RWPE1 (cell line): ENCODE results near the gene TRAPPC10.
A peak's percentile ranks its signal among the peaks of the same experiment; 100 is the strongest.

Source experiments
- CTCF ChIA-PET: fragments of 350-600 bp; sonication (Branson Sonifier 250); formaldehyde crosslinking; extraction: SDS; loops from one replicate; lab custom pipeline; 2021; lab: Yijun Ruan, JAX
- POLR2A ChIA-PET: fragments of 400-600 bp; formaldehyde crosslinking; extraction: SDS; loops from one replicate; lab custom pipeline; 2020; ENCODE audit warnings: antibody characterized with exemption; ENCODE audit not compliant: low non-redundant PET; lab: Yijun Ruan, JAX
- DNase-seq: peaks from one replicate; pipeline ENCODE4 v3.0.0; 2012; ENCODE audit warnings: low spot score
- H3K27ac ChIP-seq: fragments of 450-650 bp; 2 replicates; pipeline ENCODE4 v1.5.1; 2017
- CTCF ChIP-seq: fragments of 450-650 bp; conservative IDR thresholded peaks from 2 replicates; pipeline ENCODE4 v1.5.1; 2017; ENCODE audit warnings: low read depth, mild to moderate bottlenecking

The TRAPPC10 gene

GRCh38 chr21:44038063-44038462, 26.0 kb downstream of the TRAPPC10 start:
- POLR2A ChIA-PET: interaction anchor here (0.5 kb wide), 1 partner anchor 779 kb away, joined by 3 read pairs; no protein-coding TSS in a partner anchor

GRCh38 chr21:44039828-44040227, 27.7 kb downstream of the TRAPPC10 start:
- no peak for TF ChIP-seq CTCF
- 0 out of 2 replicates have a peak overlapping the region, but pooled peaks have one; percentile 15 for H3K27ac ChIP-seq
- ChIA-PET POLR2A (no interaction called here), CTCF (no interaction called here)
- DNase-seq: no peak

More at GRCh38 chr21:44038063-44038462, 26.0 kb downstream of the TRAPPC10 start:
- TF ChIP-seq CTCF: no peak
- CTCF ChIA-PET: no interaction called here
- no peak overlapping the region for H3K27ac ChIP-seq
- no peak for DNase-seq

- CTCF ChIA-PET: interaction anchor here (0.7 kb wide), 1 partner anchor 261 kb away, joined by 3 read pairs; no protein-coding TSS in a partner anchor
- POLR2A ChIA-PET: no interaction called here
Observed at GRCh38 chr21:44043613-44044012, 31.5 kb downstream of the TRAPPC10 start.

DNA sequence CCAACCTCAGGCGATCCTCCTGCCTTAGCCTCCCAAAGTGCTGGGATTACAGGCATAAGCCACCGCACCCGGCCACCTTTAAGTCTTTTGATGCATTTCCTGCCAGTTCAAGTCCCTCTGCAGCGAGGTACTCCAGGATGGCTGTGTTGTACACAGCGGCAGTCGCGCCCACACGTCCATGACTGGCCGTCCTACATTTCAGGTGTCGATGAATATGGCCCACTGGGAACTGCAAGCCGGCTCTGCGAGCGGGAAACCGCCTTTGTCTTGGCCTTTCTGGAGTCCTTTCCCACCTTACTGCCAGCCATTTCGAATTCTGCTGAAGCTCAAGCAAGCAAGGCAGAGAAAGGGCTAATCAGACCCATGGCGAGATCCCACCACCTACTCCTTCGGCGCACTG, 34.6 kb downstream of the TRAPPC10 start:
- POLR2A ChIA-PET: no interaction called here
- H3K27ac ChIP-seq: no peak overlapping the region
- DNase-seq: no peak
- CTCF ChIA-PET: no interaction called here
- no peak for TF ChIP-seq CTCF

More at GRCh38 chr21:44043613-44044012, 31.5 kb downstream of the TRAPPC10 start:
- no peak overlapping the region for H3K27ac ChIP-seq
- TF ChIP-seq CTCF: no peak
- no peak for DNase-seq

DNA sequence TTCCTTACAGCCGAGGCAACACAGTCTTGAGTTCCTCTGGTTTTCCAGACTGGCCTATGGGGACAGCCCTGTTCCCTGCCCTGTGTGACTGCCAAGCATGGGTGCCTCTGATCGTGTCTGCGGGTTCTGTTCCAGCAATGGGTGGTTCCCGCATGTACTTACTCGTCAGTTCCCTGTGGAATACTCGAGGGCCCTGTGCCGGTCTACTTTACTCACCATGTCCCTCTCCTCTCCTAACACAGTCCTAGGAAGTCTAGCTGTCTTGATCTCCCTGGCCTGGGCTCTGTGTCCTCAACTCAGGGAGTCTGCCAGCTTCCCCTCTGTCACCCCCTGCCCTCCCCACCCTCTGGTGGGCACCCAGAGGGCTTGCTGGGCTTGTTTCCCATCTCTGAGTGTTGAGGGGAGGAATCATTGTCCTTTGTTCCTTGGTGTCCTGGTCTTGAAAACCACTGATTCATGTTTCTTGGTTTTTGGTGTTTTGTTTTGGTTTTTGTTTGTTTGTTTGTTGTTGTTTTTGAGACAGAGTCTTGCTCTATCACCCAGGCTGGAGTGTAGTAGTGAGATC, 36.0 kb downstream of the TRAPPC10 start:
- H3K27ac ChIP-seq: peak overlapping the region; percentile 32
- CTCF ChIA-PET: no interaction called here
- DNase-seq: no peak
- POLR2A ChIA-PET: no interaction called here
- TF ChIP-seq CTCF: no peak

DNA sequence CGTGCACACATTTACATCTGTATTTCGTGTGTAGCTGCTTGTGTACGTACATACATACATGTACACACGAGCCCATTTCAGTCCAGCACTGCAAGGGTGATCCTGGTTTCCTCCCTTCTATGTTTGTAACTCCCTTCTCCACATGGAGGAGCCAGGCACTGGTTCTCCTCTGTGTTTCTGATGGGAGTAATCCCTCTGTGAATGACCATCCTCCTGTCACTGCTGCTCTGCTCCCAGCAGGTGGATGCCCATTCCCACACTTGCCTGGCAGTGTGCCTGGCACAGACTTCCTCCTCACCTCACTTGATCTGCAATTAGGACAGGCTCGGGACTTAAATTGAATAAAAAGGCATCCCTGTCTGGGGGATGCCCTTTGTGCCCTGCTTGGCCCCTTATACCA, 37.1 kb downstream of the TRAPPC10 start:
- ChIA-PET CTCF (no interaction called here), POLR2A (no interaction called here)
- no peak overlapping the region for H3K27ac ChIP-seq
- no peak for DNase-seq
- TF ChIP-seq CTCF: no peak
